Activated T-cell treated with anti-CD3 and anti-CD28 coated beads, Interleukin-2, amount 50 U/mL, for 4 hours (primary cell): ENCODE data around the gene SH3GL3. TPM values are rescaled to one million over a fixed set of nuclear protein-coding genes. Genes with fewer than 3 reads are reported as not detected.
A peak's percentile ranks its signal among the peaks of the same experiment; 100 is the strongest.

ENCODE experiments used
- ATAC-seq, 2 donors: fragments of 200-7000 bp; cut with Tn5 transposase; one replicate each; pipeline ENCODE4 v1.10.0; 2021
- DNase-seq: peaks from one replicate; pipeline ENCODE4 v3.0.0-alpha.2; 2020
- H3K27me3 Mint-ChIP-seq: one replicate; pipeline ENCODE4 v1.8.0; 2021; ENCODE audit warnings: low read depth, mixed read lengths
- H3K36me3 Mint-ChIP-seq: one replicate; pipeline ENCODE4 v1.8.0; 2022; ENCODE audit warnings: mixed read lengths; ENCODE audit not compliant: insufficient read depth
- H3K4me1 Mint-ChIP-seq: one replicate; pipeline ENCODE4 v1.8.0; 2021; ENCODE audit warnings: low read depth, mixed read lengths
- H3K4me3 Mint-ChIP-seq: one replicate; pipeline ENCODE4 v1.8.0; 2021; ENCODE audit warnings: mild to moderate bottlenecking, moderate library complexity, mixed read lengths
- H3K9me3 Mint-ChIP-seq: one replicate; pipeline ENCODE4 v1.8.0; 2021; ENCODE audit warnings: mixed read lengths
- total RNA-seq, 3 donors: library from RNA; stranded (reverse); gene quantifications; one replicate each; pipeline ENCODE4 v1.2.1, GENCODE V29; 2021

Gene SH3GL3
- total RNA-seq, 3 donors from 2014 or later, result not detected

DNA sequence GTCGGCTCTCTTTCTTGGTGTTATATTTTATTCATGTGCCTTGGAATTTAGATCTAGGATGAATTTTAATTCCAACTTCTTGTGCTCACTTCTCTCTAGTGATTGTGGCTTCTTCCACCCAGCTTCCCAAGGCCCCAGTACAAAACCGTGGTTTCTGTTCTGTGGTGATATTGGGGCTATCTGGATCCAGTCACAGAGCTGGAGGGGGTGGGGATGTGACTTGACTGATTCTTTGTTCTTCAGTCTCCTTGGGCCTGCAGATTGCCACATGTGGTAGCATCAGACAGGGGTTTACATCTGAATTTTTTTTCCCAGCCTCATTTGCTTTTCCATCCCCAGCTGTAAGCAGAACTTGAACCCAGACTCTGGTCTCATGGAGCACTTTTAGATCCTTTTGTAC, 108.2 kb downstream of the SH3GL3 start:
- DNase-seq (no peak), ATAC-seq (no peak)
- Mint-ChIP-seq H3K4me1 (no peaks in the 10 kb centered on the region), H3K4me3 (no peak overlapping the region), H3K36me3 (no peaks in the 10 kb centered on the region), H3K27me3 (peaks cover 7% of the 10 kb centered on the region), H3K9me3 (no peaks in the 10 kb centered on the region)

DNA sequence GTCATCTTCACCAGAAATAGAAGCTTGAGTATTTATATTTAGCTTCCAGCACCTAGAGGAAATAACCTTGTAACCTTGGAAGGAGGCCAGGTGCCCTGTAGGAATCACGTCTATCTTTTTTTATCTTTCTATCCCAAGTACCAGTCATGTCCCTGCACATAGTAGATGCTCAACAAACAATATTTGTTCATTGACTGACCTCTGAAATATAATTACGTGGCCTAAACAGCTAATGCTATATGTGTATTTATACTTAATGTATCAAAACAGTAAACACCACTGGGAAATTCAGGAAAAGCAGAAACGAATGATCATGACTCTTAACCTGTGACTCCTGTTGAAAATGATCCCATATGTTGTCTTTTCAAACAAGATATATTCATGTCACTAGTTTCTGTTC, 108.9 kb downstream of the SH3GL3 start:
- no peak overlapping the region for H3K4me3 Mint-ChIP-seq
- no peak for DNase-seq
- no peaks in the 10 kb centered on the region for H3K36me3 Mint-ChIP-seq
- no peak for ATAC-seq
- H3K27me3 Mint-ChIP-seq, result peaks cover 7% of the 10 kb centered on the region
- H3K9me3 Mint-ChIP-seq, result no peaks in the 10 kb centered on the region
- no peaks in the 10 kb centered on the region for H3K4me1 Mint-ChIP-seq

DNA sequence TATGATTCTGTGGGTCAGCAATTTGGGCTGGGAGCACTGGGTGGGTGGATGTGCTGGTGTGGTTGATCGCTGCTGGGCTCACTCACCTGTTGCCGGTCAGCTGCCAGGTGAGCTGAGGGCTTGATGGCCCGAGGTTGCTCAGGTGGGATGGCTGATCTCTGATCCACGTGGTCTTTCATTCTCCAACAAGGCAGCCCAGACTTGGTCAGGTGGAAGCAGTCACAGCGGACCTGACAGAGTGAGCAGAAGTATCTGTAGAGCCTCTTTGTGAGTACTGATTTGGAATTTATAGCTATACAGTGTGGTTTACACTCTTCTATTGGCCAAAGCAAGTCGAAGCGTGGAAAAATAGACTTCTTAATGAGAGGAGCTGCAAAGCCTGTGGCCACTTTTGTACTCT, 109.6 kb downstream of the SH3GL3 start:
- DNase-seq, result no peak
- H3K4me1 Mint-ChIP-seq, result no peaks in the 10 kb centered on the region

DNA sequence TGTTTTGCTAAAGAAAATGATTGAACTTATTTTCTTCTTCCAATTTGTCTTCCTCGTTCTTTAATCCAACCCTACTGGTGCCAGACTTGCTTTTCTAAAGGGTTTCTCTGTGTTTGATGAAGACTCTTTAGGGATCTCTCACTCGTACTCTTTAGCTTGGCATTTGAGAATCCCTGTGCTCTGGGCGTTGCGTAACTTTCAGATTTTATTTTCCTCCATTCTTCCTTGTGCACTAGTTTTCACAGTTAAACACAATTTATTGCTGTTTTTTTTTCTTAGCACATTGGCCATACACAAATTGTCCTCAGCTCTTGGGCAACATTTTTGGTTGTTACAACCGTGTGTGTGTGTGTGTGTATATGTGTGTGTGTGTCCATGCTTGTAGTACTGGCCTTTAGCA, 111.0 kb downstream of the SH3GL3 start:
- ATAC-seq, result no peak
- Mint-ChIP-seq H3K4me1 (no peaks in the 10 kb centered on the region), H3K27me3 (peaks cover 7% of the 10 kb centered on the region), H3K36me3 (no peaks in the 10 kb centered on the region), H3K4me3 (no peak overlapping the region), H3K9me3 (no peaks in the 10 kb centered on the region)
- DNase-seq, result no peak

More for the DNA sequence above, 109.6 kb downstream of the SH3GL3 start:
- ATAC-seq, result no peak
- Mint-ChIP-seq H3K27me3 (peaks cover 7% of the 10 kb centered on the region), H3K36me3 (no peaks in the 10 kb centered on the region), H3K4me3 (no peak overlapping the region), H3K9me3 (no peaks in the 10 kb centered on the region)

DNA sequence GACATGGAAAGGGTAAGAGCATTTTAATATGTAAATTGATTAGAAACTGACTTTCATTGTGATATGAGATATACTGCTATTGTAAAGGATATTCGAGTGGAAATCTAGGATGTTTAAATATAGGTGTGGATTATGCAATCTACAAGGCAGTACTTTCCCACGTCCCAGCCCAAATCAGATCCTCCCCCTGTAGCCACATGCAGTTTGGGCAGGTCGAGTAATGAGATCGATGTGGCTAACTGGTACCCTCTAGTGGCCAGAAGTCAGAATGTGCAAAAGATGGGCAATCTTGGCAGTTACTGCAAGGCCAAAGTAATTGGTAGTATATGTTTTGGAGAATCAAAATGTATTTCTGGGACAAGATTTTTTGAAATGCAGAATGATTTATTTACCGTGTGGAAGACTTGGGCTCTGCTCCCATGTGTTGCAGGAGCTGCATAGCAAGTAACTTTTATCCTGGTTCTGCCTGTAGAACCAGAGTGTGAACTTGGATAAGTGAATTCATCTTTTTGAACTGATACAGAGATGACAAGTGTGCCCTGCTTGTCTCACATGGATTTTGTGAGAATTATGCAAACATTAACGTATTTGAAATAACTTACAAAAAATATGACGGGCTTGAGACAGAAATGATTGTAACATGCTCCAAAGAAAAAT, 112.3 kb downstream of the SH3GL3 start:
- Mint-ChIP-seq H3K36me3 (no peaks in the 10 kb centered on the region), H3K4me3 (no peak overlapping the region), H3K9me3 (no peaks in the 10 kb centered on the region), H3K4me1 (no peaks in the 10 kb centered on the region), H3K27me3 (peaks cover 4% of the 10 kb centered on the region)
- peak; percentile 12 for DNase-seq
- peak in 1 of 2 donors; percentile 40 for ATAC-seq

DNA sequence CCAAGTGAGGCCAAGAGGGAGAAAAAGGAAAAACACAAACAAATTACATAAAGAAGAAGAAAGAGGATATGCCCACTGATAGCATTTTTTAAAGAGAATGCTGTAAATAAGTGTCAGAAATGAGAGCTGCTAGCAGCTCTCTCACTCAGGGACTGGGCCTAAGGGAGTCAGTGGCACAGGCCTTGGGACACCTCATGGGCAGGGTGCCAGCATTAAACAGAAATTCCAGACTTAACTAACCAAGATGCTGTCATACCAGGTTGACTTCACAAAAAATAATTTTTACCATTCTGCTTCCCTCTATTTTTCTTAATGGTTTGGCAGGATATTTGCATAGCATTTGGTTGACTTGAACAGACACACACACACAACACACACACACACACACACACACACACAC, 114.5 kb downstream of the SH3GL3 start:
- Mint-ChIP-seq H3K9me3 (no peaks in the 10 kb centered on the region), H3K4me1 (no peaks in the 10 kb centered on the region), H3K36me3 (no peaks in the 10 kb centered on the region), H3K27me3 (peaks cover 2% of the 10 kb centered on the region), H3K4me3 (no peak overlapping the region)
- DNase-seq, result no peak
- no peak for ATAC-seq

DNA sequence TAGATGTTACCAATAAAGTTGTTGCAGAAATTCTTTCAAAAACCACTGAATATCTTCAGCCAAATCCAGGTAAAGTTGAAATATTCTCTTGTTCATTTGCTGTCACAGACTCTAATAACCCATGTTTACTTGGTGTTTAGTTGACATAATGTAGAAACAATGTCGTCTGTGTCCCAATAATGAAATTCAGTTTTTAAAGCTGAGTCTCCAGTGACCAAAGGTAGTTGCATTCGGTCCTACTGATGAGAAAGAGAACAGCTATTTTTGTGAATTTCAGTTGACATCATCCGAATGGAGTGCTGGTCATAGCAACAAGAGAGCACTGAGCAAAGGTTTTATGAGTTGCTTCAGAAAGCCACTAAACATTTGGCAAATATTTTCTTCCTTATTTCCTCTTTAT, 118.0 kb downstream of the SH3GL3 start:
- Mint-ChIP-seq H3K4me3 (no peak overlapping the region), H3K36me3 (no peaks in the 10 kb centered on the region), H3K27me3 (no peaks in the 10 kb centered on the region), H3K9me3 (no peaks in the 10 kb centered on the region), H3K4me1 (no peaks in the 10 kb centered on the region)
- DNase-seq (no peak), ATAC-seq (no peak)

DNA sequence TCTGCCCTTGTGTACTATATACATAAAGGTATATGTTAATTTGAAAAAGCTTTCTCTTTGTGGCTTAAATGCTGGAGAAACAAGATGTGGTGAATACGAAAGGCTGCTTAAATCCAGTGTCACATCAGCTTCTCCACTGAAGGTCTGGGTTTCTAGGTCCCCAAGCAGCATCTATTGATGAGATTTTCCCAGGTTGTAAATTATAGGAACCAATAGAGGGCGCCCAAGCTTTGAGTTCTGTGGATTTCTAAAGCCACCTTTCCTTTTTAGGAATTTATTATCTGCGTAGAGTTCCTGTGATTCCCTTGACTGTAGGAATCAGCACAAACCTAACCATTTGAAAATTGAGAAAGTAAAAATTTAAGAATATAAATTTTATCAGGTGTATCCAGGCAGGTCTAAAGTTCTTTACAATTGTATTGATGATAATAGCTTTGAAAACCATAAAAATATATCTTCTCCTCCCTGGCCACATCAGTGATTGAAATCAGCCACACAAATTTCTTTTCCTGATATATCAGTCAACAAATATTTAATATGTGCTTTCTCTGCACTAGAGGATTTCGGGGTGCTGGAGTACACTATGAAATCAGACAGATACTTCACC, 118.5 kb downstream of the SH3GL3 start:
- H3K4me3 Mint-ChIP-seq, result no peak overlapping the region
- DNase-seq (no peak), ATAC-seq (no peak)
- H3K9me3 Mint-ChIP-seq, result no peaks in the 10 kb centered on the region
- no peaks in the 10 kb centered on the region for H3K27me3 Mint-ChIP-seq
- H3K36me3 Mint-ChIP-seq, result no peaks in the 10 kb centered on the region
- H3K4me1 Mint-ChIP-seq, result no peaks in the 10 kb centered on the region

DNA sequence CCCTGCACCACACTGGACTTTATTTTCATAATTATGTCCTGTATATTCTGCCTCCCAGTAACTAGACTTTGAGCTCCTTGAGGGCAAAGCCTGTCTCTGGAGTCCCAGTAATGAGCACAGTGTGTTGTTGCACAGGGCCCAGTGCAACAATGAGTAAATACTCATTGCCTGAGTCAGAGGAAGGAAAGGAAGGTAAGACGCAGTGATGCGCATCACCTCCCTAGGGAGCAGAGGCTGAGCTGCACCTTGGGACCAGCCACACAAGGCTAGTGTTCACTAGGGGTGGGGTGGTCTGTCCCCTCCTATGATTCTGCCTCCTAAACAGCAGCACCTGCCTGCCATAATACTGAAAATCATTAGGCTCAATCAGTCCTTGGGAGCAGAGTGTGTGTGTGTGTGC, 120.2 kb downstream of the SH3GL3 start:
- H3K36me3 Mint-ChIP-seq, result no peaks in the 10 kb centered on the region
- H3K27me3 Mint-ChIP-seq, result no peaks in the 10 kb centered on the region
- no peaks in the 10 kb centered on the region for H3K4me1 Mint-ChIP-seq
- no peak overlapping the region for H3K4me3 Mint-ChIP-seq
- no peaks in the 10 kb centered on the region for H3K9me3 Mint-ChIP-seq
- DNase-seq (no peak), ATAC-seq (no peak)

DNA sequence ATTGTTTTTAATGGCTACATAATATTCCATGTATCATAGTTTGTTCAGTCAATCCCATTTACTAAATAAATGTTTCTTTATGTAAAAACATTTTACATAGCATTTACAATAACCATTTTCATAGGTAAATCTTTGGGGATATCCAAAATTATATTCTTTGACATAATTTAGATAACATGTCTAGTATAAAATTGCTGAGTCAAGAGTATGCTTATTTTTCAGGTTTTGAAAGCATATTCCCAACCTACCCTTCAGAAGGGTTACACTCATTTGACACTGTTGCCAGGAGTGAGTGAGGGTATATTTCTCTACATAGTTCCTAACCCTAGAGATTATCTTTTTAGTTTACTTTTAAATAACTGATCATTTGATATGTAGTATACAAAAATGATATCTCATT, 122.2 kb downstream of the SH3GL3 start:
- H3K36me3 Mint-ChIP-seq, result no peaks in the 10 kb centered on the region
- peaks cover 6% of the 10 kb centered on the region for H3K27me3 Mint-ChIP-seq
- DNase-seq (no peak), ATAC-seq (no peak)
- no peak overlapping the region for H3K4me3 Mint-ChIP-seq
- H3K9me3 Mint-ChIP-seq, result no peaks in the 10 kb centered on the region
- H3K4me1 Mint-ChIP-seq, result no peaks in the 10 kb centered on the region

DNA sequence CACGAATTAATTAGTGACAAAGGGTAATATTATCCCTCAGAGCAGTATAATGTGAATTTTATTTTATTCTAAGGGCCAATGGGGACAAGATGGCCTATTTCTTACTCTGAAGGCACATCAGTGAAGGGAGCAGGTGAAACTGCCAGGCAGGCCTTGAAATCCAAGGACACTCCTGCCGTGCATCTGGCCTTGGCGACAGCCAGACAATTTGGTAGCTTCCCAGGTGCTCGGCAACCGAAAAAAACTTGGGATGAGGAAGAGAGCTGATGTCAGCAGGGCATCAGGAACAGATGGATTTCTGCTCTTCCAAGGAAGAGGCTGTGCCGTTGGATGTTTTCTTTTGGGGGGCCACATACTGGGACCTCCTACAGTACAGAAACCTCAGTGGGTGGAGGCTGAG, 123.6 kb downstream of the SH3GL3 start:
- peaks cover 6% of the 10 kb centered on the region for H3K27me3 Mint-ChIP-seq
- H3K36me3 Mint-ChIP-seq, result no peaks in the 10 kb centered on the region
- no peaks in the 10 kb centered on the region for H3K9me3 Mint-ChIP-seq
- no peak overlapping the region for H3K4me3 Mint-ChIP-seq
- no peaks in the 10 kb centered on the region for H3K4me1 Mint-ChIP-seq
- DNase-seq (no peak), ATAC-seq (no peak)

DNA sequence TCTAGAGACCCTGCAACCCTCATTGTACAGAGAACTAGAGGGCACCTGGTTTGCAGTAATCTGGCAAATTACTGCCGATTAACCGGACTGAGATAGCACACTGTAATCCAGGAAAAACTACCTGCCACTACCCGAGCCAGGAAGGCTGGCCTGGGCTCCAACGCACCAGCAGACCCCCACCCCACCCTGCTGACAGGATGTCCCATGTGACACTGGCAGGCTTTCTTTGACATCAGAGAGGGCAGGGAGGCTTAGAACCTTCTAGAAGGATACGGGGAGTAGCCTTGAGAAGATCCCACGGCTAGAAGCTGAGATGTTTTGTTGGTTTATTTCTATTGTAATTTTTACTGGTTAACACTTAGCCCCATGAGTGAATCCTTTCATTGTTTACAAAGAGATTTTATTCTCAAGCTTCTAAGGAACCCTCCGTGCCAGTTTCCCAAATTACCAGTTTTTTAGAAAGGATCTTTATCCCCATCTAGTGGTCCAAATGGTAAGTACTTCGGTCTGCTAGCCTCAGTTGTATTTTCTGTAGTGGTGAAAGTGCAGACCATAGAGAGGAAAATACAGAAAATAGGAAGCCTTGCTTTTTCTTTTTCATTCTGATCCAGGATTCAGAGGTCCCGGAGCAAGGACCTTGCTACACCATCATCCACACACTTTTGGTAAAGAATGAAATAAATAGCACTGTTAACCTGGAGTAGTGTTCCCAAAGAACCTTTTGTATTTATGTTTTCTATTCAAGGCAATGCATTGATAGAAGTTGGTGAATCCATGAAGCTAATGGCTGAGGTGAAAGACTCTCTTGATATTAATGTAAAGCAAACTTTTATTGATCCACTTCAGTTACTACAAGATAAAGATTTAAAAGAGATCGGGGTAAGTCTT, 124.9 kb downstream of the SH3GL3 start:
- Mint-ChIP-seq H3K9me3 (no peaks in the 10 kb centered on the region), H3K27me3 (peaks cover 6% of the 10 kb centered on the region), H3K36me3 (no peaks in the 10 kb centered on the region), H3K4me1 (no peaks in the 10 kb centered on the region), H3K4me3 (no peak overlapping the region)
- DNase-seq (no peak), ATAC-seq (no peak)

DNA sequence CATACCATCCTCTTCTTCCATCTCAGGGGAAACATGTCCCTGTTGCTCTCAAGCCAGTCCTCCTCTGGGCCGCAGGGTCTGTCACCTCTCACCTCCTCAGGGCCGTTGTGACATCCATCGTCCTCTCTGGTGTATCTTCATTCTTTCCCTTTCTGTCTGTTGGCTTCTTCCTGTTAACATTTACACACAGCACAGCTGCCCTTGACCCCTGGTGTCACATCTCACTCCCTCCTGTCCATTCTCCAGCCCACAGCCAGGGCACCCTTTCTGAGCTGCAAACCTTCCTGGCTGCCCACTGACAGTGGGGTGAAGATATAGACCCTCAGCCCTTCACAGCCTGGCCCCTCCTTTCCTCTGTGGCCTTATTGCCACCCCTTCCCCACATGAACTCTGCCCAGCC, 127.2 kb downstream of the SH3GL3 start:
- ATAC-seq, result no peak
- H3K4me3 Mint-ChIP-seq, result no peak overlapping the region
- no peaks in the 10 kb centered on the region for H3K9me3 Mint-ChIP-seq

DNA sequence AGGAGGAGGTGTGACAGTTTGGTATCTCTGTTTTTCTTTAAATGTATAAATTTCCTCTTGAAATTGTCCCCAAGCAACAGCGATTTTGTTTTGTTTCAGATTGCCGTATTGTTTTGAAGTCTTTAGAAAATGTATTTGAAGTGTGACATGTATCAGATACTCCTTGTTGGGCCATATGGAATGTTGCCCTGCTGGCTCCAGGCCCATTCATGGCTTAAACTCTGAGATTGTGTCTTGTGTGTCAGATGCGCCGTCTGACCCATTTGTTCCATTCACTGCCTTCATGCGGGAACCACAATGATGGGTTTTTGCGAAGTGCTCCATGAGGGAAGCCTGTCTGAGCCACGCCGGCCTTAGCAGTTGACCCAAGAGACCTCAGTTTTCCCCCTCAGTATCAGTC, 131.6 kb downstream of the SH3GL3 start:
- H3K4me1 Mint-ChIP-seq, result no peaks in the 10 kb centered on the region

More for the DNA sequence above, 127.2 kb downstream of the SH3GL3 start:
- Mint-ChIP-seq H3K36me3 (no peaks in the 10 kb centered on the region), H3K27me3 (peaks cover 9% of the 10 kb centered on the region), H3K4me1 (no peaks in the 10 kb centered on the region)
- no peak for DNase-seq

DNA sequence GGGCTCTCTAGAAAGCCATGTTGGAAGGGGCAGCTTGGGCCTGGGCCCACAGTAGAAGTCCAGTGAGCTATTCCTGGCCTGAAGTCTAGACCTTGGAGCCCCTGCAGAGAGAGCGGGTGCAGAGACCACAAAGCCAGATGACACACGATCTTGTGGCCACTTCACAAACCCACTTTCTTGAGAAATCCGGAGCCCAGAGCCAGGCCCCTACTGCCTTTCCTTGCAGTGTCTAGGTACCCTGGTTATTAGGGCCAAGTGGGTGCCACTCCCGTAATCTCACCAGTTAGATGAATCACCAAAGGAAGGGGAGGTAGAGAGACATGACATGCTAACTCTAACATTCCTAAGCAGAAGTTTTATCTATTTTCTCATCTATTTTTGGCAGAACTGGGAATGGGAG, 134.2 kb downstream of the SH3GL3 start:
- Mint-ChIP-seq H3K36me3 (no peaks in the 10 kb centered on the region), H3K27me3 (peaks cover 3% of the 10 kb centered on the region), H3K4me3 (no peak overlapping the region), H3K4me1 (no peaks in the 10 kb centered on the region), H3K9me3 (no peaks in the 10 kb centered on the region)
- ATAC-seq (no peak), DNase-seq (no peak)

More for the DNA sequence above, 131.6 kb downstream of the SH3GL3 start:
- DNase-seq (no peak), ATAC-seq (no peak)
- no peaks in the 10 kb centered on the region for H3K9me3 Mint-ChIP-seq
- H3K36me3 Mint-ChIP-seq, result no peaks in the 10 kb centered on the region
- H3K27me3 Mint-ChIP-seq, result peaks cover 7% of the 10 kb centered on the region
- H3K4me3 Mint-ChIP-seq, result no peak overlapping the region
